SIG-M5 treated with dmso at 0.1 percent for 504 hours (cell line): Measurements from ENCODE around the gene GMCL2.

ENCODE experiments used
- DNase-seq: peaks from one replicate; lab custom pipeline; 2025; ENCODE audit not compliant: unreplicated experiment; lab: John Stamatoyannopoulos, UW

The GMCL2 gene

GRCh38 chr5:178191661-178192060 is 4.5 kb upstream of the GMCL2 start:
- DNase-seq: no peak

GRCh38 chr5:178189433-178189832 is 2.3 kb upstream of the GMCL2 start:
- DNase-seq: no peak

GRCh38 chr5:178186427-178186826 is 744 bp downstream of the GMCL2 start:
- DNase-seq: peak; percentile 27

GRCh38 chr5:178182158-178182876 is 4.9 kb downstream of the GMCL2 start:
- DNase-seq: peak; percentile 91

- DNase-seq: no peak
These were observed 6.9 kb downstream of the GMCL2 start for GRCh38 chr5:178180141-178180863.

- no peak for DNase-seq
These were observed 9.6 kb downstream of the GMCL2 start for GRCh38 chr5:178177569-178177968.

GRCh38 chr5:178176791-178177190 is 10.4 kb downstream of the GMCL2 start:
- no peak for DNase-seq

- no peak for DNase-seq
These were observed 12.7 kb downstream of the GMCL2 start for GRCh38 chr5:178174456-178174855.

GRCh38 chr5:178170455-178170854 is 16.7 kb downstream of the GMCL2 start:
- no peak for DNase-seq

- no peak for DNase-seq
These were observed 21.6 kb downstream of the GMCL2 start for GRCh38 chr5:178165581-178165980.

GRCh38 chr5:178163772-178164735 is 23.1 kb downstream of the GMCL2 start:
- DNase-seq: peak; percentile 81

- no peak for DNase-seq
These were observed 24.7 kb downstream of the GMCL2 start for GRCh38 chr5:178162481-178162880.

- DNase-seq: no peak
These were observed 27.0 kb downstream of the GMCL2 start for GRCh38 chr5:178160176-178160575.

GRCh38 chr5:178155065-178155464 is 32.1 kb downstream of the GMCL2 start:
- DNase-seq: no peak

GRCh38 chr5:178153530-178154340 is 33.4 kb downstream of the GMCL2 start, which contains the start of gene NHP2:
NHP2 (minus strand) TSS chr5:178153885; CDS start chr5:178153817, 68 bp downstream.
- peak; percentile 99 for DNase-seq

- DNase-seq: no peak
These were observed 34.4 kb downstream of the GMCL2 start for GRCh38 chr5:178152491-178153444.

- peak; percentile 36 for DNase-seq
These were observed 36.0 kb downstream of the GMCL2 start for GRCh38 chr5:178150977-178151734.

GRCh38 chr5:178149199-178149932 is 37.8 kb downstream of the GMCL2 start:
- no peak for DNase-seq
